Stimulated activated CD4-positive, alpha-beta T cell treated with anti-CD3 and anti-CD28 coated beads, Interleukin-4, amount 100 ng/mL, for 24 hours (primary cell): ENCODE measurements around the gene CAMK1G.

Experiments
- DNase-seq: peaks from one replicate; pipeline ENCODE4 v3.0.0-alpha.2; 2020

Gene CAMK1G

DNA sequence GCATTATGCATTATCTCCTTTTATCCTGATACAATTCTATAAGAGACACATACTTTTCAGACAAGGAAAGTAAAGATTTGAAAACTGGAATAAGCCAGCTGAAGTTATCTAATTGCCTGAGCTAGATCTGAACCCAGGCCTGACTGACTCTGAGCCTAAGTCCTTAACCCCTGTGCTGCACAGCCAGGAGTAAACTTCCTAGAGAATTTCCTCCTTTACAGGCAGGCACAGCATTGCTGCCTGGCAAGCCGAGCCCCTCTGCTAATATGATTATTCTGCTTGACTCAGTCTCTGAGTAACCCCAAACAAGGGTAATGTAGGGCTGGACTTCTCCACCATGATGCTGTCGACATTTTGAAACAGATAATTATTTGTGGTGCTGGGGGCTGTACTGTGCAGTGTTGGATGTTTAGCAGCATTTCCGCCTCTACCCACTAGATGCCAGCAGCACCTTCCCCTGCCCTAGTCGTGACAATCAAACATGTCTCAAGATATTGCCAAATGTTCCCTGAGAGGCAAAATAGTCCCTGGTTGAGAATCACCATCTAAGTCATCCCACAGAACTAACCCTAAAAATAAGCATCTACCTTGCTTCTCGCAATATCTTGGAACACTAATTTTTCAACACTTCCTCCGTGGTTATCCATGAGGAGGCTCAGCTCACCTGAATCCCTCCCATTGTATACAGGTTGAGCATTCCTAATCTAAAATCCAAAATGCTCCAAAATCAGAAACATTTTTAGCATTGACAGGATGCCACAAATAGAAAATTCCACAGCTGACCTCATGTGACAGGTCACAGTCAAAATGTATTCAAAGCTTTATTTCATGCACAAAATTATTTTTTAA, 18.5 kb downstream of the CAMK1G start:
- DNase-seq: peak; percentile 39

DNA sequence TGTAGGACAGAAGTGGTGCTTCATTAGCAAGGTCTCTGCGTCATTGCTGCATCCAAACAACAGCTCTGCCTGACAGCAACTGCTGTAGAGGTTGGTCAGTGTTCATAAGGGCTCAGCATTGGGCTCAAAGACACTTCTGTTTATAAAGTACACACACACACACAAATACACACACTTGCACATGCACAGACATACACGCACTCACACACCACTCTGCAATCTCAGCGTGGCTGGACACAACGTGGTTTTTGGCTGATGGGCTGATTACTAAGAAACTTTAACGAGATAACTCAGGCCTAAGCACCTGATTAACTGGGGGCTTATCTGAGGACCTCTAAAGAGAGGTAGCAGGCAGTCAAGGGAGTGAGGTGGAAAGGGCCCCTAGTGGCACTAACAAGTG, 20.4 kb downstream of the CAMK1G start:
- DNase-seq: no peak

DNA sequence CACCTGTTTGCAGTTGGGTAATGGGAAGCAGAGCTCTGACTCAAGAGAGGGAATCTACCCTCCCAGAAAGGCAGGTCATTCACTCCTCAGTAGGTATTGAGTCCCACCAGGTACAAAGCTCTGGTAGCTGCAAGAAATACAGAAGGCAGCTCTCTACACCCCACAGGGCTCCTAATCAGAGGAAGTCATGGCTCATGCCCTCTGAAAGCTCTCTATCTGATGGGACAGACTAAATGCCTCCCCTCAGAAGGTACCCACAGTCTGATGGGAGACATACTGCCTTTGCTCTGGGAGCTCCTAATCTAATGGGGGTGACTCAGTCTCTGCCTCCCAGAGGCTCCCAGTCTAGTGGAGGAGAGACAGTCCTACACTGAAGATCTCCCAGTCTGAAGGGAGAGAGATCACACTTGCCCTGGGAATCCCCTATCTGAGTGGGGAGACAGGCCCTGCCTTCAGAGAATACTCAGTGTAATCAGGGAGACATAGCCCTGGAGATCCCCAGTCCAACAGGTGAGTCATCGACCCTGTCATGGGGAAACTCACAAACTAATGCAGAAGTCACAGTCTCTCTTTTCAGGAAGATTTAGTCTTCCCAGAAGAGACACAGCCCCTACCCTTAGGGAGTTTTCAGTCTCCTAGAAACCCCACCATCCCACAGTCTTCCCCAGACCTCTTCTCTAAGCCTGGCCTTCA, 23.7 kb downstream of the CAMK1G start:
- DNase-seq: peak; percentile 55

DNA sequence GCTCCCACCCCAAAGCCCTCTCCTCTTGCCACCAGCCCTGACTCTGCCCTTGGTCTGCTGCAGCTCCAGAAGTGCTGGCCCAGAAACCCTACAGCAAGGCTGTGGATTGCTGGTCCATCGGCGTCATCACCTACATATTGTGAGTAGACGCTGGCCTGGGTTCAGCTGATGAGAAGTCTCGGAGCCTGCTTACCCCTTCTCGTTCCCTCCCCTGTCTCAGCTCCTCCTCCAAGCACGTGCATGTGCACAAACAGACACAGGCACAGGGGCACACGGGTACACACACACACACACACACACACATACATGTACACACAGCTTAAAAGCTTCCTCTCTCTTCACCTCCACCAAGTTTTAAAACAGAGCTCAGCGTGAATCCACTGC, 24.3 kb downstream of the CAMK1G start:
- DNase-seq: no peak

DNA sequence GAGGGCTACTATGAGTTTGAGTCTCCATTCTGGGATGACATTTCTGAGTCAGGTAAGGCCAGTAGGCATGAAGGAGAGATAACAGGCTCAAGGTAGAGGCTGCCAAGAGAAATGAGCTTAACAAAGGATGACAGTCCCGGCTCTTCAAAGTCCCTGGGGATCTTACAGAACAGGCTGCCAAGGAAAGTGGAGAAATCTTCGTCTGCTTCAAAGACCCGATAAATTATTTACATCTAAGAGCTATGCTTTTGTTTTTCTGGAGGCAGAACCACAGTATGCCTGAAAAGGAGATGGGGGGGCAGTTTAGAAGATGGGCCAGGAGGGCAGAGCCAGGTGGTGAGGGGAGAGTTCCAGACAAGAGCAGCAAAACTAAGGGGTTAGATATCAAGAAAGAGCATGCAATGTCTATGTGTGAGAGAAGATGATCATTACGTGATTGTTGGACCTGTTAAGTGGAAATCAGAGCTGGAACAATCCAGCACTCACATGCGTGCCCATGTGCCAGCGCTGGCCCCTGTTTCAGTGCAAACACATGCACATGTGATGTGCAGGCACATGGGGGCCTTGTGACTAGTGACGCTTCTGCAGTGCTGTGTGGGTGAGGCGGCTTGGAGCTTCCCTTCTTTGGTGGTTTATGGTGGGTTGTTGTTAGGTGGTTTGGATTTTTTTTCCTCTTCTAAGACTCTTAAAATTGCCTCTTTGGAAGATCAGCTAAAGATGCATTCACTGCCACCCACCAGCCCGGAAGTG, 25.7 kb downstream of the CAMK1G start:
- DNase-seq: no peak

DNA sequence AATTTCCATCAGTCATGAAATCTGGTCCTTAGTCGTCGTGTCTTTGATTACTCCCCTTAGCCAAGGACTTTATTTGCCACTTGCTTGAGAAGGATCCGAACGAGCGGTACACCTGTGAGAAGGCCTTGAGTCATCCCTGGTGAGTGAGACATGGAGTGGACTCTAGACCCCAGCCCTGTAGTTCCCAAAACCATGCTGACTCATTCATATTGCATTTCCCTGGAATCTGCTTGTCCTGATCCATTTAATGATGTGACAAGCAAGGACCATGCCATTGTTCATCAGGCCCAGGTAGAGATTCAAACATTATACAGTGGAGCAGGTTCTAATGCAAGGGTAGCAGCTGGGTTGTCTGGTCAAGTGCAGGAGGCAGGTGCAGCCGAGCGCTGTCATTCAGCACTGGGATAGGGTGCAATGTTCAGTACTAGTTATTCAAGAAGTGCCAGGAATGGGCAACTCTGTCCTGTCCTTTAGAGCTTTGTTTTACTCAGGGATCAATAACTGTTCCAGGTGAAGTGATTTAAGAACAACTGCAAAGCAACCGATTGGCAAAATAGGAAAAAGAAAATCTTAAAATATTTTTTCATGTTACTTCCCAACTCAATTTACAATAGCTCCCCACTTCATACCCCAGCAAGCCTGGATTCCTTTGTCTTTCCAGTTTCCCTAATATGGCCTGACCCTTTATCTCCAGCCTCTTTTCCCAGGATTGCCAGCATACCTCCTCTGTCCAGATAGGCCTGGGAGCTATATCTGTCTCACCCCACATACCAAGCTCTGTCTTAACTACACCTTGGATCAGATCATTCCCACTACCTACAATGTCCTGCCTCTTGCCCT, 26.5 kb downstream of the CAMK1G start:
- no peak for DNase-seq

DNA sequence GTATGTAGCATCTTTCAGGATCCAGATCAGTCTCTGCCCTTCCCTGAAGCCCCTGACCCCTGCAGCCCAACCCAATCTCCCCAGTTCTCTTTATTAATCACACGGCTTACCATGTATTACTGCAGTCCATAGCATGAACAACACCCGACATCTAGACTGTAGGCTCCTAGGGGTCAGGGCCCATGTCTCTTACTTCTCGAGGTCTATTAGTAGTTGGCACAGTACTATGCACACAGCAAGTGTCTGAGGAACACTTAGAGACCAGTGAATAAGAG, 27.1 kb downstream of the CAMK1G start:
- DNase-seq: no peak

DNA sequence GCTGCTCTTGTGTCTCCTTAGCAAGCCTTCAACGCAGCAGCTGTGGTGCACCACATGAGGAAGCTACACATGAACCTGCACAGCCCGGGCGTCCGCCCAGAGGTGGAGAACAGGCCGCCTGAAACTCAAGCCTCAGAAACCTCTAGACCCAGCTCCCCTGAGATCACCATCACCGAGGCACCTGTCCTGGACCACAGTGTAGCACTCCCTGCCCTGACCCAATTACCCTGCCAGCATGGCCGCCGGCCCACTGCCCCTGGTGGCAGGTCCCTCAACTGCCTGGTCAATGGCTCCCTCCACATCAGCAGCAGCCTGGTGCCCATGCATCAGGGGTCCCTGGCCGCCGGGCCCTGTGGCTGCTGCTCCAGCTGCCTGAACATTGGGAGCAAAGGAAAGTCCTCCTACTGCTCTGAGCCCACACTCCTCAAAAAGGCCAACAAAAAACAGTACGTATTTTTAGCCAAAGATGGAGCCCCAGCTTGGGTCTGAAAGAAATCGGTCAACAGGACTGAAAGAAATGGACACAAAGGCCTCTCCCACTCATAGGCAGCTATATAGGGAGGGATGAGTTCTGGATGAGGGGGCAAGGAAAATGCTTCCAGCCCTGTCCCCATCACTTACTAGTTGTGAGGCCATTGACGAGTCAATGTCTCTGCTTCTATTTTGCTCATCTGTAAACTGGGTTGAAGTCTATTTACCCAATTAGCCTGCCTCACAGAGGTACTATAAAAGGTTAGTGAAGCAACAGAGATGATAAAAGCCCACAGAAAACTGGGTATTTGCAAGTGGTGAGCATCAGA, 28.5 kb downstream of the CAMK1G start:
- DNase-seq: no peak

DNA sequence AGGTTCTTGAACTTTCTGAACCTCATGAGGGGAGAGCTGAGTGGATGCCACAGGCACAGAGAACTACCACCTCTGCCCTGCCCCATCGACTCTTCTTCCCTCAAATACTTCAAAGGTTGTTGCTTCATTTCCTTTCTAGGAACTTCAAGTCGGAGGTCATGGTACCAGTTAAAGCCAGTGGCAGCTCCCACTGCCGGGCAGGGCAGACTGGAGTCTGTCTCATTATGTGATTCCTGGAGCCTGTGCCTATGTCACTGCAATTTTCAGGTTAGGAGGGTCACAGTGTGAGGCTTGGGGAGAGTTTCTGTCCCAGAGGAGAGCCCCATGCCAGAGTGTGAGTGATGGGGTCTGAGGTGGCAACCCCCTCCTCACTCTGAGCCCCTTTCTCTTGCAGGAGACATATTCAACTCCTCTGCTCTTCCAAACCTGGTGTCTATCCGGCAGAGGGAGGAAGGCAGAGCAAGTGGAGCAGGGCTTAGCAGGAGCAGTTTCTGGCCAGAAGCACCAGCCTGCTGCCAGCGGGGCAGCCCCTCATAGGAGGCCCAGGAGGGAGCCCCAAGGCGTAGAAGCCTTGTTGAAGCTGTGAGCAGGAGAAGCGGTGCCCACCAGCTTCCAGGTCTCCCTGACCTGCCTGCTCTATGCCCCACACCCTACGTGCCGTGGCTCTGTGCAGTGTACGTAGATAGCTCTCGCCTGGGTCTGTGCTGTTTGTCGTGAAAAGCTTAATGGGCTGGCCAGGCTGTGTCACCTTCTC, 29.3 kb downstream of the CAMK1G start:
- DNase-seq: no peak

DNA sequence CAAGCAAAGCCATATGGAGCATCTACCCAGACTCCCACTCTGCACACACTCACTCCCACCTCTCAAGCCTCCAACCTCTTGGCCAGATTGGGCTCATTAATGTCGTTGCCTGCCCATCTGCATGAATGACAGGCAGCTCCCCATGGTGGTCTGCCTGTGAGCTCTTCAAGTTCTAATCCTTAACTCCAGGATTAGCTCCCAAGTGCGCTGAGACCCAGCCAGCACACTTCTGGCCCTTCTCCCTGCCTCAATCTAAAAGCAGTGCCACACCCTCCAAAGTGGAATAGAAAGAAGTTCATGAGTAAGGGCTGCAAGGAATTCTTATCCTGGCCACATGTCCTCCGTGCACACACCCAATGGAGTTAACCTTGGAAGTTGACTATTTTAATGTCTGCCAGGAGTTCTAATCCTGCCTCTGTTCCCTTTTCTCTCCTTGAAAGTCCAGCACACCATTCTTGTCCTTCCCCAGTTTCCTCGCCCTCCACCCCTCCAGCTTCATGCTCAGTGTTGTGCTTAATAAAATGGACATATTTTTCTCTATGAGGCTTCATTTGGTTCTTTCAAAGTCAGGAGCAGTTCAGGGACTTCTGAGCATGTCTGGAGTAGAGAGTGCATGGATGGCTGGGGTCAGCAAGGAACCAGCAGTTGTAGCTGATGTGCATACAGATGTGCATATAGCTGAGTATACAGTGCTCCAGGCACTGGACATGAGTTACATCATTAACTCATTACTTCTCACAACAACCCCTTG, 30.1 kb downstream of the CAMK1G start:
- DNase-seq: no peak

DNA sequence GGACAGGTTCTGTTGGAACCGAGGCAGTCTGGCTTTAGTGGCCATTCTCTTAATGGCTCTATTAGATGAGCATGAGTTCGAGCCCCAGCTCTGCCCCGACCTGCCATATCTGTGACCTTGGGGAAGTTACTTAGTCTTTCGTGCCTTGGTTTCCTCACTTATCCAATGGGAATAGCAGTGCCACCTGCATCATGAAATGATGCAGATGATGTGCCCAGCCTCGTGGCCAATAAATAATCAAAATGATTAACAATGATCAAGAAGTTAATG, 30.6 kb downstream of the CAMK1G start:
- no peak for DNase-seq

DNA sequence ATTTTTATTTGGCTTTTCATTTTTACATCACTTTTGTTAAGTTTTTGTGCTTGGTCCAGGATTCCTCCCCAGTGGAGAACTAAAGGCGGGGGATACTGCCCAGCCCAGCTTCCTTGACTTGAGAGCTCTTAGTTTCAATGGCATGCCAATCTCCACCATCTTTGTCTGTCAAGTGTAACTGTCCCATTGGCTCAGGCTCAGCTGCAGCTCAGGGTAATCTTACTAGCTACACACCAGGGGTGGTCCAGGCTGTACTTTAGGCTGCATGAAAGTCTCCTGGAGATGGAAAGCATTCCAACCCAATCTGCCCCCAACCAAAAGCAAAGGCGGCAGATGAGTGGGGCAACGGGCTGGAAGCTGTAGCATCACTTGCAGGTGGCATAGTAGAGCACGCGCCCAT, 31.4 kb downstream of the CAMK1G start:
- no peak for DNase-seq

DNA sequence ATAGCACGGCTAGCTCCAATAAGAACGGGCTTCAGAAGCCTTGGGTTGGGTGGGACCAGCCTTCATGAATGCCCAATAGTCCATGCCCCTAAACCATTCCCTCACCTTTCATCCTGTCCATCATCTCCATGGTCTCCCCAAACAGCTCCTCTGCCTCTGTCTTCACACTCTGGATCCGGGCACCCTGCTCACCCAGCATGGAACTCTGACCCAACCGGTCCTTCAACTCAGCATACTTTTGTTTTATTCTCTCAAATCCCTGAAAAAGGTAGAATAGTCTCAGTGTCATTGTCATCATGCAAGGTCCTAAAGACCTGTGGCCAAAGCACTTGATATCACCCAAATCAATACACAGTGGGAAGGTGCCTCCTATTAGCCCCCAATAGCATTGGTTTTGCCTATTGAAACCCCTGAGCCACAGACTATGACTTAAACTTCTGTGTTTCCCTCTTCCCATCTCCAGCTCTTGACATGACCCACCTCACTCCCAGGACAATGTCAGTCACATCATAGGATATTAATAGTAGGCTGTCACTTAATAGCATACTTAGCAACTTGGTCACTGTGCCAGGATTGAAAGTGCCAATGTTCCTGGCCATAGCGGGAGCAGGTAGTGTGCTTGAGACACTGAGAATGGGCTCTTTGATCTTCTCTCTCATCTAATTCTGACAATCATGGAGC, 33.0 kb downstream of the CAMK1G start:
- DNase-seq: no peak

DNA sequence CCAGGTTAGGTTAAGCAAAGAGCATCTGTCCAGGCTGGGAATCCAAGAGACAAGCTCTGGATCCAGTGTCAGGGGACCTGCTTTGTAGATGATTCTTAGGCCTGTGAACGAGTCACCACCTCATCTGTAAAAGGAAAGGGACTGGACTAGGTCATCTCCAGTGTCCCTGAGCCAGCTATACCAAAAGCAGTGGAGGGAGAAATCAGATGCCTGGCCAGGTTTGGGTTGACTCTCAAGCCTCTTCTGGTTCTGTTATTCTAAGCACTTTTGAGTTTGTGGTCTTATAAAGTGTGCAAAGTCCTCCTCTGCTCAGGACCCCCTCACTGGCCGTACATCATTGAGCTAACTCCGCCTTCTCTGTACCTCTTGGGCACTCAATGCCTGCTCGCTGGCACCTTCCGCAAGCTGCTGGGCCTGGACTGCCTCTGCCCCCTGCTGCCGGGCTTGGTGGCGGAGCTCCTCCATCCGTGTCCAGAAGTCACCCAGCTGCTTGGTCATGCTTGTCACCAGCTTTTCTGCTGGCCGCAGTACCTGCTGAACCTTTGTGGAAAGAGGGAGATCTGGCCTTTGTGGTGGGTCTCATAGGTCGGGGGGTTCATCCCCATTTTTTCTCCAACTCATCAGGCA, 33.6 kb downstream of the CAMK1G start:
- DNase-seq: no peak

DNA sequence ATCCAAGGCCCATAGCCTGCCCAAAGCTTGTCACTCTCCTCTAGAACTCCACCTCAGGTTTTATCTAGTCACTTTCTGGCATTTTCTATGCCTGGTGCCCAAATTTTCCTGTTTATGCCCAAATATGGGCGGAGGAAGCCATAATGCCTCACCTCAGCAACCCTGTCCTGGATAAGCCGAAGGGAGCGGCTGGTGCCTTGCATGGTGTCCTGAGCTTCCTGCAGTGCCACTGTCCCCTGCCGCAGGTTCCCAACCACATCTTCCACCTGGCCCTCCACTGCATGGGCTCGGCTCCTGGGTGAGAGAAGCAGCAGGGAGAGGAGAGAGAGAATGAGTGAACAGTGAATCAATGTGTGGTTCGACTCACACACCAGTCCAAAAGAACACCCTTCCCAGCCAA, 34.2 kb downstream of the CAMK1G start:
- no peak for DNase-seq

DNA sequence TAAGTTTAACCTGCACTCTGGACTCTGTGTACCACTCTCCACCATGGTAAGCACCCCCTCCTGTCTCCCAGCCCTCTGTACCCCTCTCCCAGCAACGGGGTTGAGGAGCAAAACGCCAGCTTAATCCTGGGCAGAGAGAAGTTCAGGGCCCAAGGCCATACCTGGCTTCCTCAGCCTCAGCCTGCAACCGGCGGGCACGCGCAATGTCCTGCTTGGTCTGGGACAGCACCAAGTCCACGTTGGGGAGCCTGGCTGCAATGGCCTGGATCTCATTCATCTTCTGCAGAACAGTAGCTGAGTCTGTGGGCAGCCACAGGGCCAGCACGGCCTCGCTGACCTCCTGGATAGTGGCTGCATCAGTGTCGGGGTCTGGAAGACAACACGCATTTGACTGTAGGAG, 34.8 kb downstream of the CAMK1G start:
- DNase-seq: no peak

DNA sequence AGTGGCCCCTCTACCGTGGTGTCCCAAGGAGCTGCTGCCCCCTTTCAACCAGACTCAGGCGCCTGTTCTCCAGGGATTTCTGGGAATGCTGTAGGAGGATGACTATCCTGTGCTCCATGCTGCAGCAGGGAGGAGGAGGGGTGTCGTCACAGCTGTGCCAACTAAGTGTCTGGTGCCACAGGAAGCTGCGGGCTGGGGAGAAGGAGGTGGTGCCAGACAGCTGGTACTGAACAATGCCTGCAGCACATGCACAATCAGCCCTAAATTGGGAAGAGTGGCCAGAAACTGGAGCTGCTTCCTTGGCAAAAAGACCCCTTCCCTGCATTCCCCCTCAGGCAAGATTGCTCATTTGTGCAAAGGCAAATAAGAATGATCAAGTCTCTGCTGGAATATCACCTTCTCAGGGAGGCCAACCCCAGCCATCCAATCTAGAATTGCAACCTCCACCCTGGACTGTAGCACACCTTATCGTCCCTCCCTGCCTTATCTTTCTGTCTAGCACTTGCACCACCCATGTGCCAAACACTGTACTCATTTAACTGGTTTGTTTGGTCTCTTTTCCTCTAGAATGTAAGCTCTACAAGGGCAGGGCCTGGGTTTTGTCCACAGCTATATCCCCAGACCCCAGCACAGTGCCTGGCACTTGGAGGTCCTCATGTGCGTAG, 35.4 kb downstream of the CAMK1G start:
- DNase-seq: no peak

DNA sequence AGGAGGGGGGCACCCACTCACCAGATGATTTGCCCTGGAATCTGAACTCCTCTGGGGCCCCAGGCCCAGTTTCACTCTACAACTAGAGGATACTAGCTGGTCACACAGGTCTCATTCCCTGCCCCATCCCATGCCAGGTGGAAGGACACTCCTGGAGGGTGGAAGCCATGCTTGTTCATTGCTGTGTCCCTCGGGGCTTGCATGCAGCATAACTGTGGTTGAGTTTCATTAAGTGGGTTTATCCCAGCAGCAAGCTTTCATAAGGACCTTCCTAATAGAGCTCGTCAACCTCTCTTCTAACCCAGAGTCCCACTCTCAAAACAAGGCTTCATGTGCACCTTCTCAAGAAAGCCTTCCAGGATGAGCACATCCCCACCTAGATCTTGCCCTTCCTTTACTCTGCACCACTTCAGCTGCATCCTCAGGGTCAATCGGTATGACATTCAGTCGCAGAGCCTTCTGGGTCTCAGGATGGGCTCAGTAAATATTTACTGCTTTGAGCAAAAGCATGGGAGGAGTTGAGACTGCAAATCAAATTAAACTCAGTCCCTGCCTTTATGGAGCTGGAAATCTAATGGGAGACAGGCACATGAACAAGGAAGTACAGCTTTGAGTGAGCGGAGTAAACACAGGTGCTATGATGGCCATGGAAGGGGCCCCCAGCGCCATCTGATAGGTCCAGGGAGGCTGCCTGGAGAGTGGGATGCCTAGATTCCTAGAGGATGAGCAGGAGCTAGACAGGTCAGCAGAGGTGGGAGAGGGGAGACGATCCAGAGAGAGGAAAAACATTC, 36.4 kb downstream of the CAMK1G start:
- DNase-seq: no peak

DNA sequence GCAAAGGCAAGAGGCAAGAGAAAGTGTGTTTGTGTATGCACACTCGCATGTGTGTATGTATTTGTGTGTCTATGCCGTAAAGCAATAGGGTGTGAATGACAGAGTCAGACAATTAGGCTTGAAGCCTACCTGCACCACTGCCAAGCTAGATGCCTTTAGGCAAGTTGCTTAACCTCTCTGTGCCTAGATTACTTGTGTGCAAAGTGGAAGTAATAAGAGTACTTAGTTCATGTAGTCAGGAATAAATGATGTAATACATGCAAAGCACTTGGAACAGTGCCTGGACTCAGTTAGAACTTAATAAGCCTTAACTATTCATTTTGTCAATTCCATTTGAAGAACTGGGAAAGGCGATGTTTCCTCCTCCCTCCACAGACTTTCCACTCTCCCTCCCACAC, 37.0 kb downstream of the CAMK1G start:
- DNase-seq: no peak
